A549 (cell line): Measurements from ENCODE around the gene SF3A1. TPM values are rescaled to one million over a fixed set of nuclear protein-coding genes. Genes with fewer than 3 reads are reported as not detected.
A peak's percentile ranks its signal among the peaks of the same experiment; 100 is the strongest.

ENCODE experiments used
- ATAC-seq, 2 experiments: fragments of 200-7000 bp in 1 of 2; fragments of >200 bp in 1 of 2; cut with Nextera tagmentation in 1 of 2; cut with Tn5 transposase in 1 of 2; 3 replicates each; pipeline versions ENCODE4 v1.8.0 to v1.9.1; 2018 to 2020; ENCODE audit warnings: mild to moderate bottlenecking in 1 of 2, moderate library complexity in 1 of 2
- CTCF ChIA-PET: fragments of 300-600 bp; sonication (Branson Sonifier 250); formaldehyde crosslinking; extraction: SDS; loops from one replicate; lab custom pipeline; 2021; ENCODE audit warnings: antibody characterized with exemption, inconsistent platforms; lab: Yijun Ruan, JAX
- POLR2A ChIA-PET: fragments of 350-600 bp; formaldehyde crosslinking; extraction: SDS; loops from one replicate; lab custom pipeline; 2021; ENCODE audit warnings: antibody characterized with exemption, inconsistent platforms; lab: Yijun Ruan, JAX
- DNase-seq, 2 experiments: peaks; one replicate each; pipeline versions ENCODE4 v3.0.0 to v3.0.0-alpha.2; 2011 to 2016; ENCODE audit warnings: low read depth in 1 of 2, low spot score in 1 of 2
- FAIRE-seq: peaks from 2 replicates; lab custom pipeline; 2011; peaks lifted over from hg19 to GRCh38; lab: Jason Lieb, UNC
- H3K27ac ChIP-seq, 2 experiments: fragments of >200 bp; sonication (Bioruptor Twin); formaldehyde crosslinking; 3 replicates each; pipeline ENCODE4 v1.5.1; 2016 to 2017
- H3K4me1 ChIP-seq: fragments of >200 bp; sonication (Bioruptor Twin); formaldehyde crosslinking; 3 replicates; pipeline ENCODE4 v1.6.1; 2016
- H3K4me2 ChIP-seq: fragments of >200 bp; sonication (Bioruptor Twin); formaldehyde crosslinking; 3 replicates; pipeline ENCODE4 v1.6.1; 2016
- H3K4me3 ChIP-seq: fragments of >200 bp; sonication (Bioruptor Twin); formaldehyde crosslinking; 3 replicates; pipeline ENCODE4 v1.5.1; 2016
- H3K9me3 ChIP-seq: fragments of >200 bp; sonication (Bioruptor Twin); formaldehyde crosslinking; 3 replicates; pipeline ENCODE4 v1.6.1; 2016
- BHLHE40 ChIP-seq: IDR thresholded peaks from 2 replicates; pipeline ENCODE4 v1.6.1; 2012; ENCODE audit warnings: low read depth, low read length, inconsistent platforms
- CBX2 ChIP-seq: fragments of 200-600 bp; sonication (generic); IDR thresholded peaks from 2 replicates; pipeline ENCODE4 v1.6.1; 2016; ENCODE audit warnings: low read depth, mild to moderate bottlenecking, borderline replicate concordance
- CHD4 ChIP-seq: fragments of 200-600 bp; sonication (generic); IDR thresholded peaks from 2 replicates; pipeline ENCODE4 v1.6.1; 2016; ENCODE audit warnings: antibody characterized with exemption, mild to moderate bottlenecking, borderline replicate concordance
- FOSB ChIP-seq: fragments of 250-450 bp; sonication (Bioruptor Pico); IDR thresholded peaks from 2 replicates; pipeline ENCODE4 v1.5.0; 2020; ENCODE audit warnings: mild to moderate bottlenecking, moderate library complexity
- FOXS1 ChIP-seq: fragments of 250-450 bp; sonication (Bioruptor Pico); IDR thresholded peaks from 2 replicates; pipeline ENCODE4 v1.5.0; 2020; ENCODE audit warnings: mild to moderate bottlenecking, moderate library complexity
- GATA3 ChIP-seq: IDR thresholded peaks from 2 replicates; pipeline ENCODE4 v1.6.1; 2012; ENCODE audit warnings: borderline replicate concordance
- HDAC2 ChIP-seq: fragments of 200-600 bp; sonication (generic); IDR thresholded peaks from 2 replicates; pipeline ENCODE4 v1.6.1; 2016
- HEYL ChIP-seq: fragments of 250-450 bp; sonication (Bioruptor Pico); IDR thresholded peaks from 2 replicates; pipeline ENCODE4 v1.8.0; 2021; ENCODE audit warnings: mild to moderate bottlenecking, moderate library complexity
- HOXB5 ChIP-seq: fragments of 250-450 bp; sonication (Bioruptor Pico); IDR thresholded peaks from 2 replicates; pipeline ENCODE4 v1.5.0; 2020; ENCODE audit warnings: mild to moderate bottlenecking, moderate library complexity
- KDM1A ChIP-seq: fragments of 200-600 bp; sonication (generic); IDR thresholded peaks from 2 replicates; pipeline ENCODE4 v1.6.1; 2016; ENCODE audit warnings: low read depth, mild to moderate bottlenecking
- MYC ChIP-seq: IDR thresholded peaks from 2 replicates; pipeline ENCODE4 v1.6.1; 2012; ENCODE audit warnings: mild to moderate bottlenecking, inconsistent platforms, low read length, improper control_type of control experiment, borderline replicate concordance
- NFE2L2 ChIP-seq: fragments of 150-350 bp; conservative IDR thresholded peaks from 2 replicates; pipeline ENCODE4 v1.6.1; 2014; ENCODE audit warnings: low read length
- NR3C1 ChIP-seq: fragments of >200 bp; sonication (Bioruptor Twin); formaldehyde crosslinking; IDR thresholded peaks from 3 replicates; pipeline ENCODE4 v1.6.1; 2017
- RAD21 ChIP-seq, 2 experiments: fragments of >200 bp in 1 of 2; sonication (Bioruptor Twin) in 1 of 2; formaldehyde crosslinking in 1 of 2; IDR thresholded peaks in 1 of 2; conservative IDR thresholded peaks in 1 of 2; 2 replicates in 1 of 2; 3 replicates in 1 of 2; pipeline ENCODE4 v1.6.1; 2012 to 2018; ENCODE audit warnings: inconsistent platforms in 1 of 2
- RCOR1 ChIP-seq: fragments of 150-350 bp; IDR thresholded peaks from 2 replicates; pipeline ENCODE4 v1.6.1; 2014; ENCODE audit warnings: antibody characterized with exemption, low read length, low read depth
- RFX5 ChIP-seq: fragments of 450-650 bp; IDR thresholded peaks from 2 replicates; pipeline ENCODE4 v1.7.1; 2014; ENCODE audit warnings: antibody characterized with exemption, mild to moderate bottlenecking, moderate library complexity
- RNF2 ChIP-seq: fragments of 200-600 bp; sonication (generic); IDR thresholded peaks from 2 replicates; pipeline ENCODE4 v1.6.1; 2016; ENCODE audit warnings: low read depth, mild to moderate bottlenecking, antibody characterized with exemption, moderate library complexity, borderline replicate concordance
- SMC3 ChIP-seq: fragments of >200 bp; sonication (Bioruptor Twin); formaldehyde crosslinking; IDR thresholded peaks from 3 replicates; pipeline ENCODE4 v1.6.1; 2018; ENCODE audit warnings: inconsistent platforms
- SREBF2 ChIP-seq: fragments of 450-650 bp; IDR thresholded peaks from 2 replicates; pipeline ENCODE4 v1.6.1; 2014; ENCODE audit warnings: mild to moderate bottlenecking, moderate library complexity
- TFCP2L1 ChIP-seq: fragments of 250-450 bp; sonication (Bioruptor Pico); IDR thresholded peaks from 2 replicates; pipeline ENCODE4 v1.5.0; 2021; ENCODE audit warnings: mild to moderate bottlenecking
- TP53 ChIP-seq: fragments of 250-450 bp; sonication (Bioruptor Pico); IDR thresholded peaks from 2 replicates; pipeline ENCODE4 v1.5.0; 2021; ENCODE audit warnings: mild to moderate bottlenecking, moderate library complexity
- ZNF302 ChIP-seq: fragments of 250-450 bp; sonication (Bioruptor Pico); IDR thresholded peaks from 2 replicates; pipeline ENCODE4 v1.9.0; 2021; ENCODE audit warnings: inconsistent platforms, mild to moderate bottlenecking, moderate library complexity
- WGBS: methylation state at CpG from one replicate; pipeline ENCODE4 v1.1.6; 2017; ENCODE audit errors: missing lambda C conversion rate; 5-methylcytosine and 5-hydroxymethylcytosine counted together
- polyA plus RNA-seq, 4 experiments: library from polyadenylated mRNA; depleted of rRNA in 3 of 4; stranded (reverse); fragments of >200 nt; fragmentation: RNase III in 1 of 4; extraction: RNeasy Plus Mini Kit Qiagen cat#74134 plus additional on column Dnase treatment in 1 of 4; gene quantifications; 2 replicates in 3 of 4; 3 replicates in 1 of 4; pipeline ENCODE4 v1.2.3, GENCODE V29; 2011 to 2017
- TF ChIP-seq, protein P1 (sequence below): IDR thresholded peaks from 2 replicates; pipeline ENCODE4 v1.6.1; 2012
- TF ChIP-seq, protein P2 (sequence below): IDR thresholded peaks from 2 replicates; pipeline ENCODE4 v1.6.1; 2012
- TF ChIP-seq, protein P3 (sequence below): fragments of 200-600 bp; sonication (generic); IDR thresholded peaks from 2 replicates; pipeline ENCODE4 v1.6.1; 2016; ENCODE audit warnings: antibody characterized with exemption, mild to moderate bottlenecking, moderate library complexity
- TF ChIP-seq, protein P4 (sequence below): fragments of 250-450 bp; sonication (Bioruptor Pico); IDR thresholded peaks from 2 replicates; pipeline ENCODE4 v1.5.0; 2021; ENCODE audit warnings: mild to moderate bottlenecking, moderate library complexity, borderline replicate concordance

The SF3A1 gene
- polyA plus RNA-seq, 2 of the 4 experiments (the other 2 are of a cell fraction), result 47.0 to 57.9 TPM

DNA sequence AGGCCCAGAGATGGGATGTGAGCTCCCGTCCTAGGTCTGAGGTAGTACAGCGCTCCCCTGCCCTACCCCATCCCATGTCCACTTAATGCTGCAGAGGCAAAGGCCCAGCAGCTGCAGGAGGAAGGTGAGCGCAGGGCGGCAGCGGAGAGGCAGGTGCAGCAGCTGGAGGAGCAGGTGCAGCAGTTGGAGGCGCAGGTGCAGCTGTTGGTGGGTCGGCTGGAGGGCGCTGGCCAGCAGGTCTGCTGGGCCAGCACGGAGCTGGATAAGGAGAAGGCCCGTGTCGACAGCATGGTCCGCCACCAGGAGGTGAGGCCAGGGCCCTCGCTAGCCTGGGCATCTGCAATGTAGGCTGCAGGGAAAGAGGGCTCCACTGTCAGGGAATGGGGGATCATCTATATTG is 15.3 kb upstream of the SF3A1 start:
- no peaks in the 10 kb centered on the region for H3K4me1 ChIP-seq
- H3K9me3 ChIP-seq, result no peaks in the 10 kb centered on the region
- no peak for DNase-seq
- TF ChIP-seq MYC (no peak), BHLHE40 (no peak), SMC3 (no peak), NR3C1 (no peak), GATA3 (no peak), KDM1A (no peak), RFX5 (no peak), TP53 (CRISPR knock-in tag) (no peak), RAD21 (conservative IDR thresholded peaks at IDR 0.05 in 1 of 2, IDR thresholded peaks at IDR 0.05 in 1 of 2) (no peak), ZNF302 (CRISPR knock-in tag) (no peak), HDAC2 (no peak), RCOR1 (no peak), HEYL (no peak), CHD4 (no peak)
- TF ChIP-seq, protein P1, sequence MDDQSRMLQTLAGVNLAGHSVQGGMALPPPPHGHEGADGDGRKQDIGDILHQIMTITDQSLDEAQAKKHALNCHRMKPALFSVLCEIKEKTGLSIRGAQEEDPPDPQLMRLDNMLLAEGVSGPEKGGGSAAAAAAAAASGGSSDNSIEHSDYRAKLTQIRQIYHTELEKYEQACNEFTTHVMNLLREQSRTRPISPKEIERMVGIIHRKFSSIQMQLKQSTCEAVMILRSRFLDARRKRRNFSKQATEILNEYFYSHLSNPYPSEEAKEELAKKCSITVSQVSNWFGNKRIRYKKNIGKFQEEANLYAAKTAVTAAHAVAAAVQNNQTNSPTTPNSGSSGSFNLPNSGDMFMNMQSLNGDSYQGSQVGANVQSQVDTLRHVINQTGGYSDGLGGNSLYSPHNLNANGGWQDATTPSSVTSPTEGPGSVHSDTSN, result no peak
- TF ChIP-seq, protein P2, sequence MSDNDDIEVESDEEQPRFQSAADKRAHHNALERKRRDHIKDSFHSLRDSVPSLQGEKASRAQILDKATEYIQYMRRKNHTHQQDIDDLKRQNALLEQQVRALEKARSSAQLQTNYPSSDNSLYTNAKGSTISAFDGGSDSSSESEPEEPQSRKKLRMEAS, result no peak
- TF ChIP-seq, all 56 proteins: peak for 0
- 90% methylated on average over 13 of the region's 13 CpGs for WGBS
- Histone ChIP-seq H3K27ac (no peak overlapping the region), H3K4me2 (no peak overlapping the region), H3K4me3 (no peak overlapping the region)
- POLR2A ChIA-PET, result no interaction called here
- peak in 1 of 2 experiments; percentile 8; a peak in 1 of 6 replicates for ATAC-seq
- no peak for FAIRE-seq
- CTCF ChIA-PET, result interaction anchor here (1.2 kb wide), 1 partner anchor 16 kb away, joined by 3 read pairs; the partner anchor contains the start of gene RNF215

DNA sequence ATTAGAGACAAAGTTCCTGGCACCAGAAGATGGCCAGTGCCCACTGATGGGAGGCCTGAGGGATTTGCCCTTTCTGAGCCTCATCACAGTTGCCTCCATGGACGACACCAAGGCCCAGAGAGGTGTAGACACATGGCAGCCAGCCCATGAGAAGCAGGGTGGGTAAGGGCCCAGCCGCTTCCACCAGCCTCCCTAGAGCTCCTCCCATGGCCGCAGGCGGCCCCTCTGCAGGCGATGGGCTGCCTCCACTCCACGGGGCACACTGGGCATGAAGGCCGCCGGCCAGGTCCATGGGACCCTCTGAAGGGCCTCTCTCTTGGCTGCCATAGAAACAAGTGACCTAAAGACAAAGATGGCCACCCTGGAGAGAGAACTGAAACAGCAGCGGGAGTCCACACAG is 14.6 kb upstream of the SF3A1 start:
- no peak for FAIRE-seq
- no peak for ATAC-seq
- Histone ChIP-seq H3K9me3 (no peaks in the 10 kb centered on the region), H3K4me3 (no peak overlapping the region), H3K4me2 (no peak overlapping the region), H3K27ac (no peak overlapping the region), H3K4me1 (no peaks in the 10 kb centered on the region)
- DNase-seq, result no peak
- ChIA-PET CTCF (interaction anchor here (0.7 kb wide), 1 partner anchor 13 kb away, joined by 3 read pairs; no protein-coding TSS in a partner anchor), POLR2A (no interaction called here)
- WGBS, result 100% methylated on average over 2 of the region's 9 CpGs
- TF ChIP-seq, protein P1, result no peak
- no peak for TF ChIP-seq SMC3
- TF ChIP-seq ZNF302 (CRISPR knock-in tag), result no peak
- no peak for TF ChIP-seq SREBF2
- TF ChIP-seq FOSB (CRISPR knock-in tag), result no peak
- TF ChIP-seq HOXB5 (CRISPR knock-in tag), result no peak
- TF ChIP-seq RNF2, result no peak
- no peak for TF ChIP-seq FOXS1

DNA sequence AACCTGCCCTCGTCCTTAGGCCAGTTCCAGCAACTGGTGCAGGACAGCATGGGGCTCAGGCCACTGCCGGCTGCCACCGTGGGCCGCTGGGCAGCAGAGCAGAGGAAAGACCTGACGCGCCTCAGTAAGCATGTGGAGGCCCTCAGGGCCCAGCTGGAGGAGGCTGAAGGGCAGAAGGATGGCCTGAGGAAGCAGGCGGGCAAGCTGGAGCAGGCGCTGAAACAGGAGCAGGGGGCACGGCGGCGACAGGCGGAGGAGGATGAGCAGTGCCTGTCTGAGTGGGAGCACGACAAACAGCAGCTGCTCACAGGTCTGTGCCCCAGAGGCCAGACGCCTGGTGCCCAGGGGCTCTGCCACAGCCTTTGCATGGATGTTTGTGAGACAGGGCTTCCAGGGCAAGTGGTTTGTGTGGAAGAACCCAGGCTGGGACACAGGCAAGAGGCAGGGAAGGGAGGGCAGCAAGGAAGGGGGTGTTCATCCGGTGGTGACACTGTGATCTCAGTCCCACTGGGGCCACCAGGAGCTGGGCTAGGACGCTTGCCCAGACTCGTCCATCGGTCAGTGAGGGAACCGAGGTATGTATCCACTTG is 14.0 kb upstream of the SF3A1 start:
- ATAC-seq (peak in 1 of 2 experiments; percentile 5; a peak in 2 of 6 replicates), FAIRE-seq (no peak), DNase-seq (no peak)
- H3K4me1 ChIP-seq, result no peaks in the 10 kb centered on the region
- WGBS, result 96% methylated on average over 16 of the region's 19 CpGs
- H3K9me3 ChIP-seq, result no peaks in the 10 kb centered on the region
- no peak overlapping the region for H3K4me3 ChIP-seq
- ChIA-PET POLR2A (no interaction called here), CTCF (interaction anchor here (0.7 kb wide), 1 partner anchor 13 kb away, joined by 3 read pairs; no protein-coding TSS in a partner anchor)
- H3K4me2 ChIP-seq, result no peak overlapping the region
- no peak overlapping the region for H3K27ac ChIP-seq
- no peak for TF ChIP-seq NFE2L2
- no peak for TF ChIP-seq GATA3
- TF ChIP-seq, protein P3, sequence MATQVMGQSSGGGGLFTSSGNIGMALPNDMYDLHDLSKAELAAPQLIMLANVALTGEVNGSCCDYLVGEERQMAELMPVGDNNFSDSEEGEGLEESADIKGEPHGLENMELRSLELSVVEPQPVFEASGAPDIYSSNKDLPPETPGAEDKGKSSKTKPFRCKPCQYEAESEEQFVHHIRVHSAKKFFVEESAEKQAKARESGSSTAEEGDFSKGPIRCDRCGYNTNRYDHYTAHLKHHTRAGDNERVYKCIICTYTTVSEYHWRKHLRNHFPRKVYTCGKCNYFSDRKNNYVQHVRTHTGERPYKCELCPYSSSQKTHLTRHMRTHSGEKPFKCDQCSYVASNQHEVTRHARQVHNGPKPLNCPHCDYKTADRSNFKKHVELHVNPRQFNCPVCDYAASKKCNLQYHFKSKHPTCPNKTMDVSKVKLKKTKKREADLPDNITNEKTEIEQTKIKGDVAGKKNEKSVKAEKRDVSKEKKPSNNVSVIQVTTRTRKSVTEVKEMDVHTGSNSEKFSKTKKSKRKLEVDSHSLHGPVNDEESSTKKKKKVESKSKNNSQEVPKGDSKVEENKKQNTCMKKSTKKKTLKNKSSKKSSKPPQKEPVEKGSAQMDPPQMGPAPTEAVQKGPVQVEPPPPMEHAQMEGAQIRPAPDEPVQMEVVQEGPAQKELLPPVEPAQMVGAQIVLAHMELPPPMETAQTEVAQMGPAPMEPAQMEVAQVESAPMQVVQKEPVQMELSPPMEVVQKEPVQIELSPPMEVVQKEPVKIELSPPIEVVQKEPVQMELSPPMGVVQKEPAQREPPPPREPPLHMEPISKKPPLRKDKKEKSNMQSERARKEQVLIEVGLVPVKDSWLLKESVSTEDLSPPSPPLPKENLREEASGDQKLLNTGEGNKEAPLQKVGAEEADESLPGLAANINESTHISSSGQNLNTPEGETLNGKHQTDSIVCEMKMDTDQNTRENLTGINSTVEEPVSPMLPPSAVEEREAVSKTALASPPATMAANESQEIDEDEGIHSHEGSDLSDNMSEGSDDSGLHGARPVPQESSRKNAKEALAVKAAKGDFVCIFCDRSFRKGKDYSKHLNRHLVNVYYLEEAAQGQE, result no peak
- TF ChIP-seq TFCP2L1, result no peak
- TF ChIP-seq BHLHE40, result no peak
- TF ChIP-seq, protein P2, result no peak
- no peak for TF ChIP-seq SREBF2
- no peak for TF ChIP-seq CBX2
- TF ChIP-seq, protein P4, sequence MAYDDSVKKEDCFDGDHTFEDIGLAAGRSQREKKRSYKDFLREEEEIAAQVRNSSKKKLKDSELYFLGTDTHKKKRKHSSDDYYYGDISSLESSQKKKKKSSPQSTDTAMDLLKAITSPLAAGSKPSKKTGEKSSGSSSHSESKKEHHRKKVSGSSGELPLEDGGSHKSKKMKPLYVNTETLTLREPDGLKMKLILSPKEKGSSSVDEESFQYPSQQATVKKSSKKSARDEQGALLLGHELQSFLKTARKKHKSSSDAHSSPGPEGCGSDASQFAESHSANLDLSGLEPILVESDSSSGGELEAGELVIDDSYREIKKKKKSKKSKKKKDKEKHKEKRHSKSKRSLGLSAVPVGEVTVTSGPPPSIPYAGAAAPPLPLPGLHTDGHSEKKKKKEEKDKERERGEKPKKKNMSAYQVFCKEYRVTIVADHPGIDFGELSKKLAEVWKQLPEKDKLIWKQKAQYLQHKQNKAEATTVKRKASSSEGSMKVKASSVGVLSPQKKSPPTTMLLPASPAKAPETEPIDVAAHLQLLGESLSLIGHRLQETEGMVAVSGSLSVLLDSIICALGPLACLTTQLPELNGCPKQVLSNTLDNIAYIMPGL (CRISPR knock-in tag), result no peak
